Stomach (tissue), 4 donors: ENCODE results near the gene MYCBPAP.

Experiments used
- CTCF ChIP-seq, 7 experiments: fragments of 450-650 bp in 4 of 7; fragments of 200-600 bp in 3 of 7; sonication (generic) in 3 of 7; IDR thresholded peaks; one replicate each; pipeline ENCODE4 v1.5.1; 2016 to 2019; ENCODE audit warnings: antibody characterized with exemption in 7 of 7, control low read depth in 2 of 7, mild to moderate bottlenecking in 1 of 7
- EP300 ChIP-seq: sonication (generic); formaldehyde crosslinking; IDR thresholded peaks from one replicate; pipeline ENCODE4 v1.6.1; 2017; ENCODE audit warnings: antibody characterized with exemption
- POLR2A ChIP-seq, 4 donors: fragments of 450-650 bp; IDR thresholded peaks; one replicate each; pipeline ENCODE4 v1.6.1; 2016; ENCODE audit warnings: antibody characterized with exemption in 4 of 4, control low read depth in 2 of 4, mild to moderate bottlenecking in 1 of 4, moderate library complexity in 1 of 4
- POLR2AphosphoS5 ChIP-seq, 3 donors: sonication (generic); formaldehyde crosslinking; IDR thresholded peaks; one replicate each; pipeline ENCODE4 v1.6.1; 2016; ENCODE audit warnings: antibody characterized with exemption in 3 of 3

- TF ChIP-seq POLR2A (IDR thresholded peaks at IDR 0.05), result no peak
- no peak for TF ChIP-seq CTCF (IDR thresholded peaks at IDR 0.05)
- TF ChIP-seq POLR2AphosphoS5 (IDR thresholded peaks at IDR 0.05), result no peak
- TF ChIP-seq EP300, result no peak
These were observed 37.8 kb upstream of the MYCBPAP start for GRCh38 chr17:50470426-50470825.
